Adipocyte (in vitro differentiated cells): Measurements from ENCODE around the gene OR2AK2.

ENCODE experiments used
- DNase-seq: peaks from one replicate; pipeline ENCODE4 v3.0.0-alpha.2; 2015; ENCODE audit warnings: low read depth
- H3K27me3 ChIP-seq: replicated peaks from 2 replicates; pipeline ENCODE4 v1.7.0; 2013; ENCODE audit warnings: mild to moderate bottlenecking, low read length, moderate library complexity; ENCODE audit not compliant: control insufficient read depth, insufficient read depth
- H3K36me3 ChIP-seq: 2 replicates; pipeline ENCODE4 v1.7.0; 2013; ENCODE audit warnings: low read length, mild to moderate bottlenecking, moderate library complexity; ENCODE audit not compliant: control insufficient read depth, insufficient read depth, severe bottlenecking
- H3K4me1 ChIP-seq: 2 replicates; pipeline ENCODE4 v1.7.0; 2013; ENCODE audit warnings: mild to moderate bottlenecking, low read length, moderate library complexity; ENCODE audit not compliant: control insufficient read depth, insufficient read depth
- H3K4me3 ChIP-seq: 2 replicates; pipeline ENCODE4 v1.7.0; 2013; ENCODE audit warnings: mild to moderate bottlenecking, low read length, moderate library complexity
- H3K9ac ChIP-seq: 2 replicates; pipeline ENCODE4 v1.7.0; 2013; ENCODE audit warnings: mild to moderate bottlenecking, low read length, moderate library complexity
- H3K9me3 ChIP-seq: 2 replicates; pipeline ENCODE4 v1.7.0; 2013; ENCODE audit warnings: mild to moderate bottlenecking, low read length, moderate library complexity; ENCODE audit not compliant: control insufficient read depth

OR2AK2 gene

DNA sequence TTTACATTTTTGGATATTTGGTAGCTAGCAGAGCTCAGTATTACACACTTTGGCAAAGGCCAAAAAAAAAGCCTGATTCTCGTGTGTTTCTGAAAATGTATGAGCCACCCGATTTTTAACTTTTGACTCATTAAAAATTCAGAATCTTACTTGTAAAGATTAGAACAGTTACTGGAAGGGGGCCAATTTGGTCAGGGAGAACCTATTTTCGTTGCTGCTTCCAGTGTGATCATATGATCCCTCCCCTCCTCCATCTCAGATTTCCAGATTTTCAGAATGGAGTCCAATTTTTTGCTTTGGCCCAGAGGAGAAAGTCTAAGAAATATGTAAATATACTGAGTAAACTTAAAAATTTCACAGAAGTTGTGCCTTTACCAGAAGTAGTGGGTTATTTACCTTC lies 3.2 kb upstream of the OR2AK2 start:
- H3K27me3 ChIP-seq, result no peaks in the 10 kb centered on the region
- no peak overlapping the region for H3K9ac ChIP-seq
- no peak overlapping the region for H3K4me3 ChIP-seq
- H3K9me3 ChIP-seq, result no peaks in the 10 kb centered on the region
- no peaks in the 10 kb centered on the region for H3K4me1 ChIP-seq
- no peak for DNase-seq
- no peaks in the 10 kb centered on the region for H3K36me3 ChIP-seq

DNA sequence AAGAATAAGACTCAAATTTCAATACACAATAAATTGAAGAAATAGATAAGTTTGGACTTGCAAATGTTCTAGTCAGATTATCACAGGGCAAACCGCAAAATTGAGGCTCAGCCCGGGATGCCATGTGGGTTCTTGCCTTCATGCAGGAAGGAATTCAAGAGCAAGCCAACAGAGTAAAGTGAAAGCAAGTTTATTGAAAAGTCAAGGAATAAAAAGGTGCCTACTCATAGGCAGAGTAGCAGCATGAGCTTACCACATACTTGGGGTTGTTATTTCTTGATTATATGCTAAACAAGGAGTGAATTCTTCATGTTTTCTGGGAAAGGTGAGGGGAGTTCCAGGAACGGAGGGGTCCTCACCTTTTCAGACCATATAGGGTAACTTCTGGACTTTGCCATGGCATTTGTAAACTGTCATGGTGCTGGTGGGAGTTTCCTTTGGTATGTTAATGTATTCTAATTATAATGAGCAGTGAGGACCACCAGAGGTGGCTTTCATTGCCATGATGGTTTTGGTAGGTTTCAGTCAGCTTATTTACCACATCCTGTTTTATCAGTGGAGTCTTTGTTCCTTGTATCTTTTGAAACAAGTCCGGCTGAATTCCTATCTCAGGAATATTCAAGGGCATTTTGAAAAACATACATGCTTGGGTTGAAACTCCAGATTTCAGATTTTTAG lies 2.0 kb upstream of the OR2AK2 start:
- H3K9me3 ChIP-seq, result no peaks in the 10 kb centered on the region
- no peak overlapping the region for H3K4me3 ChIP-seq
- no peak for DNase-seq
- H3K36me3 ChIP-seq, result no peaks in the 10 kb centered on the region
- no peak overlapping the region for H3K9ac ChIP-seq
- H3K27me3 ChIP-seq, result no peaks in the 10 kb centered on the region
- H3K4me1 ChIP-seq, result no peaks in the 10 kb centered on the region

DNA sequence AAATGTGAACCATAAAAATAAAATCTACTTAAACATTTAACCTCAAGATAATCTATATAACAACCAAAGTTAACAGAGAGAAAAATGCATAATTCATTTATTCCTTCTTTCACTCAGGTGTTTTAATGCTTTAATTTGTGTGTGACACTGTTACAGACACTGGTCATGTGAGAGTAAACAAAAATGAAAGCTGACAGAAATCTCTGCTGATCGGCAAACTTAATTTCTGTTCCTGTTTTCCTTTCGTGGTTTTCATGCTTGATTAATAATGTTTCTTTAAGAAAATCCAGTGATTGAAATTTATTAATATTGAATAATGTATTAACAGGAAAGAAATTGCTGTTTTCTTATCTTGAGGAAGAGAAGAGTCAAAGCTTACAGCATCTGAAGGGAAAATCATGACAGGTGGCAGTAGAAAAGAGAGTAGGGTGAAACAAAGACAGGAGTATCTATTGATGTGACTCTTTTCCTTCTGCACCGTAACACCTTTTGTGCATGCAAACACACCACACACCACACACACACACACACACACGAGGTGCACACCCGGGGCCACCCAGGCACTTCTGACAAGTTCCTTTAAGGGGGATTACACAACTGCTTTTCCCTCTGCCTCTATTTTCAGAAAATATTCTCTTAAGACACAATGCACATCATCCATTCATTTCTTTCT lies 1.6 kb downstream of the OR2AK2 start:
- H3K9ac ChIP-seq, result no peak overlapping the region
- DNase-seq, result no peak
- H3K36me3 ChIP-seq, result no peaks in the 10 kb centered on the region
- no peaks in the 10 kb centered on the region for H3K27me3 ChIP-seq
- H3K4me3 ChIP-seq, result no peak overlapping the region
- H3K9me3 ChIP-seq, result no peaks in the 10 kb centered on the region
- H3K4me1 ChIP-seq, result no peaks in the 10 kb centered on the region

DNA sequence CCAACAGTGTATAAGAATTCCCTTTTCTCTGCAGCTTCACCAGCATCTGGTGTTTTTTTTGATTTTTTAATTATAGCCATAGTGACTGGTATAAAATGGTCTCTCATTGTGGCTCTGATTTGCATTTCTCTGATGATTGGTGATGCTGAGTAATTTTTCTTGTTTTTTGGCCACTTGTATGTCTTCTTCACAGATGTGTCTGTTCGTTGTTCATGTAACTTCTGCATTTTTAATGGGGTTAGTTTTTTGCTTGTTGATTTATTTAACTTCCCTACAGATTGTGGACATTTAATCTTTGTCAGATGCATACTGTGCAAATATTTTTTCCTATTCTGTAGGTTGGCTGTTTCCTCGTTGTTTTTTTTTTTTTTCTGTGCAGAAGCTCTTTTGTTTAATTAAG lies 28.0 kb downstream of the OR2AK2 start:
- Histone ChIP-seq H3K9ac (no peak overlapping the region), H3K9me3 (peaks cover 5% of the 10 kb centered on the region), H3K4me1 (no peaks in the 10 kb centered on the region), H3K36me3 (no peaks in the 10 kb centered on the region), H3K4me3 (no peak overlapping the region), H3K27me3 (no peaks in the 10 kb centered on the region)
- DNase-seq, result no peak

DNA sequence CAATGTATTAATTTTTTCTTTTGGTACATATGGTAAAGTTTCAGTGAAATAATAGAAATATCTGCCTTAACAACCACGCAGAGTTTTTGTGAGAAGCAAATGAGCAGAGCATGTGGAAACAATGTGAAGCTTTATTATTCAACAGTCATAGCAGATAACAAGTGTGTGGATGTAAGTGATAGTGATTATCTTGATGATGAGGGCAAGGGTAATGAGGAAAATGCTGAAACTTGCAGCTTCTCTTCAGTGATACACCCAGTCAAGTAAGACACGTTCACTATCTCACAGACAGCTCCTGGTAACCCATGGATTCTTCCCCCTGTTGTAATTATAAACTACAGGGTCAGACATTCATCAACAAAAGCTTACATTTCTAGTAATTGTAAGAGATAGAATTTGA lies 33.8 kb downstream of the OR2AK2 start:
- H3K4me3 ChIP-seq, result no peak overlapping the region
- H3K27me3 ChIP-seq, result no peaks in the 10 kb centered on the region
- no peaks in the 10 kb centered on the region for H3K36me3 ChIP-seq
- H3K9me3 ChIP-seq, result no peaks in the 10 kb centered on the region
- H3K9ac ChIP-seq, result no peak overlapping the region
- H3K4me1 ChIP-seq, result no peaks in the 10 kb centered on the region
- no peak for DNase-seq

DNA sequence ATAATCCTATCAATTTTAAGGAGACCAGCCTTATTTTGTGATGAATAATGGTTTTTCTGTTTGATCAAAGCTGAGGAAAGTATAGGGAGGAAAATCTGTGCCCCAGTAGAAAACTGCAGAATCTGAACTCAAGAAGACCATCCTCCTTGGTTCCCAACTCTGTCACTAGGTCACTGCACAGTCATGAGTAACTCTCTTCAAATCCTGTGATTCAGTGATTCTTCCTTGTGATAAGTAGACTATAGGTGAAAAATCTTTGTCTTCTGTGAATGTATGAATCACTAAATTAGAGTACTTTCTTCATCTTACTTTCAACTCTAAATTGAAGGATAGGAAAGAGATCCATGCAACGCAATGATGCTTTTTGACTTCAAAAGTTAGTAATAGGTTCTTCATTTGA lies 35.1 kb downstream of the OR2AK2 start:
- Histone ChIP-seq H3K36me3 (no peaks in the 10 kb centered on the region), H3K9me3 (no peaks in the 10 kb centered on the region), H3K9ac (no peak overlapping the region)

DNA sequence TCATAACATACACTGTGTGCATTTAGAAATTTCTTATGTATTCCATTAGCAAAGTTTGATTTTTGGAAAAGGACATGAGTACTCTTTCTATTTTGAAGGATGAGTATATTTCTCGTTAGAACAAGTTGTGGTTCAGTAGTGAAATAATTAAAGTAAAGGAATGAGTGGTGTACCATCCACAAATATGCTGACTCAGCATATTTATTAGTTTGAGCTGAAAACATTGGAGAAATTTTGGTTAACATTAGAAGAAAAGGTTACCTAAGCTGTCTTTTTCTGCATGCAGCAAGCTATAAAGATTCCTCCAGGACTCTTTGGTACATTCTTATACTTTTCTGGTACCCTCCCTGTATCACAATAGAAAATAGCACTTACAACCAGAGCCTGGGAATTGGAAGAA lies 42.7 kb downstream of the OR2AK2 start:
- H3K4me1 ChIP-seq, result no peaks in the 10 kb centered on the region
- H3K4me3 ChIP-seq, result no peak overlapping the region
- DNase-seq, result no peak
- H3K9ac ChIP-seq, result no peak overlapping the region
- H3K9me3 ChIP-seq, result peaks cover 14% of the 10 kb centered on the region
- no peaks in the 10 kb centered on the region for H3K36me3 ChIP-seq
- no peaks in the 10 kb centered on the region for H3K27me3 ChIP-seq

More for the DNA sequence above, 35.1 kb downstream of the OR2AK2 start:
- Histone ChIP-seq H3K4me3 (no peak overlapping the region), H3K4me1 (no peaks in the 10 kb centered on the region), H3K27me3 (no peaks in the 10 kb centered on the region)
- no peak for DNase-seq

DNA sequence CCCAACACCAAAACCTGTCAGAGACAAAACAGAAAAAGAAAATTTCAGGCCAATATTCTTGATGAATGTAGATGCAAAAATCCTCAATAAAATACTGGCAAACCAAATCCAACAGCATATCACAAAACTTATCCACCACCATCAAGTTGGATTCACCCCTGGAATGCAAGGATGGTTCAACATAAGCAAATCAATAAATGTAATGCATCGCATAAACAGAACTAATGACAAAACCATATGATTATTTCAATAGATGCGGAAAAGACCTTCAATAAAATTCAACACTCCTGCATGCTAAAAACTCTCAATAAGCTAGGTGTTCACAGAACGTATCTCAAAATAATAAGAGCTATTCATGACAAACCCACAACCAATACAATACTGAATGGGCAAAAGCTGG lies 44.6 kb downstream of the OR2AK2 start:
- no peaks in the 10 kb centered on the region for H3K36me3 ChIP-seq
- H3K4me1 ChIP-seq, result no peaks in the 10 kb centered on the region
- H3K9ac ChIP-seq, result no peak overlapping the region
- peaks cover 14% of the 10 kb centered on the region for H3K9me3 ChIP-seq
- H3K4me3 ChIP-seq, result no peak overlapping the region
- DNase-seq, result no peak
- H3K27me3 ChIP-seq, result no peaks in the 10 kb centered on the region

DNA sequence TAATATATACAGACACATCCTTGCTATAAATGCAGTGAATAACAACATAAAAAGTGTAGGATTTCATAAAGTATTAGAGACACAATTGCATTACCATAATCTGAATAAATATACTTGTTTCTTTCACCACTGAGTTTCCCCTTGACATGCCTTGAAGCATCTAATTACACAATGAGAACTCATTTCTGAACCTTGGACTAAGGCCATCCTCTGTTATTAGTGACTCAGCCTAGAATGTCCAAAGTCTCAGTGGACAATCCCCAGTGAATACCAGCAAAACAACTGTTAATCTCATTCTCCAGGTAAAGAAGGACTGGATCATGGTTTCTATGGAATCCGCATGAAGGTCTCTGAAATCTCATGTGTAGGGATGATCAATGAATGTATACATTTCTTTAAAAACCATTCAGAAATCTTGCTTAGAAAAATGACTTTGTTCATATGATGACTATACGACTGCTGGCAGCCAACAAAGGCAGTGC lies 48.2 kb downstream of the OR2AK2 start, which contains the start of gene OR2L5:
Gene OR2L5, plus strand, starts transcription at position 432 of the 482 bp plus-strand sequence. CDS start 8,288 bp downstream, outside the sequence.
- no peaks in the 10 kb centered on the region for H3K4me1 ChIP-seq
- H3K36me3 ChIP-seq, result no peaks in the 10 kb centered on the region
- no peak within 1 kb of the TSS for H3K9ac ChIP-seq
- H3K4me3 ChIP-seq, result no peak within 1 kb of the TSS
- DNase-seq, result no peak
- H3K27me3 ChIP-seq, result no peaks in the 10 kb centered on the region
- H3K9me3 ChIP-seq, result peaks cover 14% of the 10 kb centered on the region

DNA sequence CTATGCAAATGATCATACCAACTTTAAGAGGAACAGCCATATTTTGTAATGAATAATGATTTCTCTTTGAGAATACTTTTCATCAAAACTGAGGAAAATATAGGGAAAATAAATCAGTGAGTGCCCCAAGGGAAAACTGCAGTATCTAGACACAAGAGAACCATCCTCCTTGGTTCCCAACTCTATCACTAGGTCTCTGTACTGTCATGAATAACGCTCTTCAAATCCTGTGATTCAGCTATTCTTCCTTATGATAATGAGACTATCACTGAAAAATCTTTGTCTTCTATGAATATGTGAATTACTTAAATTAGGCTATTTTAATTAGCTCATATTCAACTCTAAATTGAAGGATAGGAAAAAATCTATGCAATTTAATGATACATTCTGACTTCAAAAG lies 50.8 kb downstream of the OR2AK2 start:
- no peak overlapping the region for H3K4me3 ChIP-seq
- no peaks in the 10 kb centered on the region for H3K4me1 ChIP-seq
- H3K36me3 ChIP-seq, result no peaks in the 10 kb centered on the region
- no peaks in the 10 kb centered on the region for H3K9me3 ChIP-seq
- no peak overlapping the region for H3K9ac ChIP-seq
- no peaks in the 10 kb centered on the region for H3K27me3 ChIP-seq
- DNase-seq, result no peak
